Fibroblast of the aortic adventitia (primary cell): ENCODE measurements around the gene EIF3B. TPM values are rescaled to one million over a fixed set of nuclear protein-coding genes. Genes with fewer than 3 reads are reported as not detected.

Experiments used
- DNase-seq: peaks from one replicate; pipeline ENCODE4 v3.0.0-alpha.2; 2010; ENCODE audit warnings: low read depth
- H3K4me3 ChIP-seq: 2 replicates; pipeline ENCODE4 v1.5.1; 2011; ENCODE audit warnings: low read depth, mild to moderate bottlenecking, control low read depth, low read length, moderate library complexity
- CTCF ChIP-seq: IDR thresholded peaks from 2 replicates; pipeline ENCODE4 v1.5.1; 2011; ENCODE audit warnings: mild to moderate bottlenecking, low read length, control low read depth, inconsistent platforms; ENCODE audit not compliant: insufficient read depth
- total RNA-seq: library from RNA; depleted of rRNA; stranded (reverse); fragments of >200 nt; gene quantifications from 2 replicates; pipeline ENCODE4 v1.2.3, GENCODE V29; 2012; ENCODE audit warnings: low replicate concordance

Gene EIF3B
- total RNA-seq, 1 donor = 150 TPM

- no peak overlapping the region for H3K4me3 ChIP-seq
- no peak for DNase-seq
- TF ChIP-seq CTCF = no peak
Observed at GRCh38 chr7:2357571-2357970, 2.9 kb downstream of the EIF3B start.

GRCh38 chr7:2358968-2359527, 4.4 kb downstream of the EIF3B start:
- no peak for TF ChIP-seq CTCF
- no peak overlapping the region for H3K4me3 ChIP-seq
- no peak for DNase-seq

GRCh38 chr7:2359610-2360009, 5.0 kb downstream of the EIF3B start:
- no peak for DNase-seq
- no peak for TF ChIP-seq CTCF
- no peak overlapping the region for H3K4me3 ChIP-seq

- no peak overlapping the region for H3K4me3 ChIP-seq
- no peak for TF ChIP-seq CTCF
- DNase-seq = peak; percentile 69
Observed at GRCh38 chr7:2360796-2361195, 6.2 kb downstream of the EIF3B start.

- no peak for TF ChIP-seq CTCF
- no peak for DNase-seq
- H3K4me3 ChIP-seq = no peak overlapping the region
Observed at GRCh38 chr7:2362385-2363088, 7.9 kb downstream of the EIF3B start.

GRCh38 chr7:2369139-2369538, 14.5 kb downstream of the EIF3B start:
- H3K4me3 ChIP-seq = no peak overlapping the region
- no peak for TF ChIP-seq CTCF
- no peak for DNase-seq
